Erythroblast (primary cell): ENCODE measurements around the gene TLR4.

ENCODE experiments used
- DNase-seq, 2 experiments: peaks; one replicate each; lab custom pipeline; 2025; lab: John Stamatoyannopoulos, UW
- GATA1 ChIP-seq: IDR thresholded peaks from 2 replicates; pipeline ENCODE4 v1.6.1; 2011; ENCODE audit warnings: low read depth, mild to moderate bottlenecking, control low read depth, low read length, moderate library complexity
- POLR2A ChIP-seq: IDR thresholded peaks from 2 replicates; pipeline ENCODE4 v1.6.1; 2011; ENCODE audit warnings: mild to moderate bottlenecking, low read length

Gene TLR4

GRCh38 chr9:117744369-117744768 lies 40.2 kb downstream of the TLR4 start:
- TF ChIP-seq GATA1 (no peak), POLR2A (no peak)
- DNase-seq: no peak

DNA sequence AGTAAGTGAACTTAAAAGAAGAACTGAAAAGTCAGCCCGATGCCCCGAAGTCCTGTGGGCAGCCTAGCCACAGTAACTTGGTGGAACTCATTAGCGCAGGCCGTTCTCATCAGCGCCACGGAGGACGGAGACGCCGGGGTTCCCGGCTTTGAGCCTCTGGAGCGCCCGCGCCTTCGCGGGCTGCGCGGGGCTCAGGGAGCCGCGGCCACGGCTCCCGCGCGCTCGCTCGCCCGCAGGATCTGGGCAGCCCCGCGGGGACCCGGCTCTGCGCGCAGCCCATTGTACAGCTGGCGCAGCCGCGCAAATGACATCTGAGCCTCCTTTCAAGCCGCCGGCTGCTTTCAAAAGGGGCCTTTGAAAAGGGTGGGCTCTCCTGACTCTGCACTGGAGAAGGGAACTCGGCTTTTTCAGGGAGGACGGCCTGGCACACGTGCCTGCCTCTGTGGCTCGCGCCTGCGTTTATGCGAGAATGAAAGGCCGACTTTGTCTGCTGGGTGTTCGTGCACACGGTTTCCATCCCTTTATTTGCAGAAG lies 40.7 kb downstream of the TLR4 start:
- no peak for TF ChIP-seq POLR2A
- TF ChIP-seq GATA1: no peak
- no peak for DNase-seq

- TF ChIP-seq POLR2A (no peak), GATA1 (no peak)
- DNase-seq: no peak
Observed at GRCh38 chr9:117745598-117745997, 41.4 kb downstream of the TLR4 start.

- no peak for DNase-seq
- no peak for TF ChIP-seq GATA1
- no peak for TF ChIP-seq POLR2A
Observed at GRCh38 chr9:117746263-117746662, 42.1 kb downstream of the TLR4 start.

GRCh38 chr9:117747386-117747970 lies 43.3 kb downstream of the TLR4 start:
- TF ChIP-seq POLR2A (no peak), GATA1 (no peak)
- DNase-seq: no peak

- DNase-seq: no peak
- no peak for TF ChIP-seq GATA1
- no peak for TF ChIP-seq POLR2A
Observed at GRCh38 chr9:117750401-117750800, 46.2 kb downstream of the TLR4 start.

DNA sequence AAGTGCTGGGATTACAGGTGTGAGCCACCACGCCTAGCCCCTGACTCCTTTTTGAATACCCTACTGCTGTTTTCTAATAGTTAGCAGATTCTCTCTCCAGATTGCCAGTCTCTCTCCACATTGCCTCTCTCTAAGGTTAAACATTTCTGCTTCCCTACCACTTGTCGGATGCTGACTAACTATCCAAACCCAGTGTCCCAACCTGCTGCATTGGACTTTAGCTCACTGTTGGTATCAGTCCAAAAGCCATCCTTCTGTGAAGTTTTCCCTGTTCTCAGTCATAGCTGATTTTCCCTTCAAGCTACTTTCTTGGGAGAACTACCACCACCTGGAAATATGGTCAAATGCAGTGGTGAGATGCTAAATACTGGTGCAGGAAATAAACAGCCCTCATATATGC lies 48.7 kb downstream of the TLR4 start:
- no peak for DNase-seq
- TF ChIP-seq POLR2A (no peak), GATA1 (no peak)

DNA sequence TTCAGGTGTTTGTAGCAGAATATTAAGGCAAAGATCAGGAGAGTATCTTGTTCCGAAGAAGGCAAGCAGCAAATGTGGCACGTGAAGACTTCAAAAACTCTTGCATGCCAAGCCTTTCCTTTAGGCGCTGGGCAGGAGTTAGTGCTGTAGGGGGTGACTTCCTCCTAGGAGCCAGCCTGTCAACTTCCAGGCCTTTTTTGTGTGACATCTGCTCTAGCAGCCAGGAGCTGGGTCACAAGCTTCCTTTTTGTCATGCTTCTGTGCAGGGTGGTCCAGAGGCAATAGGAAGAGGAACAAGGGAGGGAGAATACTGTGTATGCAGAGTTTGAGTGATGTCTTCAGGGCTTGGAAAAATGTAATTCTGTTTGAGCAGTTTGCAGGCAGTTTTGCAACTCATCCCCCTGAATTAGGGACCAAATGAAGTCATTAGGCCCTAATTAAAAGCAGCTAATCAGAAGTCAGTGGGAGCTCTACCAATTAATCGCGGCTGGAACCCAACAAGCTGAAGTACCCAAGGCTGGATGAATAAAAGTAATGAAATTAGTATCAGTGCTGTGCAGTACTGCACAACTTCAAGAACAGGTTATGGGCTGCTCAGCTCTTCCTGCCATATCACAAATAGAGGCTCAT lies 53.5 kb downstream of the TLR4 start:
- no peak for DNase-seq
- TF ChIP-seq GATA1 (no peak), POLR2A (no peak)

DNA sequence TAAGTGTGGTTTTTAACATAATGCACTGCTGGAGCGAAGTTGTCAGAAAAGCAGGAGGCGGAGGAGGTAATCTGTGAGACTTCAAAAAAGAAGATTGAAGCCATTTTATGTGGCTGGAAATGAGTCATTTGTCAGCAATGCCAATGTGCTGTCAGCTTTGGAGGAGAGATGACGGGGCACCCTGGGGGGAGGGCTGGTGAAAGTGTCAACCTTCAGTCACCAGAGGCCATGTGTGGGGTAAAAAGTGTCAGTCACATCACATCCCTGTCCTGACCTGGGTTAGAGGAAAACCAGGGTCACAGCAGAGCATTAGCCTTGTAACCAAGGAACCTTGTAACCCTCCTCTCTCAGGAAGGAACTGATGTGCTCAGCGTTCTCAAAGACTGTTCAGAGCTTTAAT lies 59.1 kb downstream of the TLR4 start:
- DNase-seq: no peak
- no peak for TF ChIP-seq GATA1
- no peak for TF ChIP-seq POLR2A

GRCh38 chr9:117768750-117769395 lies 64.7 kb downstream of the TLR4 start:
- TF ChIP-seq POLR2A (no peak), GATA1 (no peak)
- no peak for DNase-seq

- no peak for DNase-seq
- TF ChIP-seq POLR2A (no peak), GATA1 (no peak)
Observed at GRCh38 chr9:117771136-117771535, 66.9 kb downstream of the TLR4 start.

GRCh38 chr9:117772960-117773359 lies 68.8 kb downstream of the TLR4 start:
- DNase-seq: no peak
- no peak for TF ChIP-seq GATA1
- TF ChIP-seq POLR2A: no peak
